GM12873 (cell line): ENCODE data around the gene NMT1.

Experiments used
- CTCF ChIP-seq: IDR thresholded peaks from 2 replicates; pipeline ENCODE4 v1.5.1; 2012; ENCODE audit warnings: low read depth, mild to moderate bottlenecking, moderate library complexity, low read length, control low read depth; ENCODE audit not compliant: insufficient read depth; ENCODE audit errors: missing control alignments

NMT1 gene

GRCh38 chr17:45029758-45030423 lies 31.2 kb upstream of the NMT1 start:
- peak; percentile 22 for TF ChIP-seq CTCF

- no peak for TF ChIP-seq CTCF
Measured at GRCh38 chr17:45030733-45031132, 30.4 kb upstream of the NMT1 start.

- TF ChIP-seq CTCF: no peak
Measured at GRCh38 chr17:45031231-45032173, 29.6 kb upstream of the NMT1 start.

- TF ChIP-seq CTCF: no peak
Measured at GRCh38 chr17:45032174-45032541, 29.0 kb upstream of the NMT1 start.

- no peak for TF ChIP-seq CTCF
Measured at GRCh38 chr17:45034599-45034998, 26.5 kb upstream of the NMT1 start.

GRCh38 chr17:45035848-45036247 lies 25.3 kb upstream of the NMT1 start:
- TF ChIP-seq CTCF: no peak

GRCh38 chr17:45036691-45037090 lies 24.4 kb upstream of the NMT1 start:
- no peak for TF ChIP-seq CTCF
